ENCODE data around the gene ZNF737.
"Not testable (repeated sequence)": the region's sequence is repeated elsewhere in the genome, so short reads cannot be mapped to it uniquely, and the experiment has no call there.

ZNF737 gene

DNA sequence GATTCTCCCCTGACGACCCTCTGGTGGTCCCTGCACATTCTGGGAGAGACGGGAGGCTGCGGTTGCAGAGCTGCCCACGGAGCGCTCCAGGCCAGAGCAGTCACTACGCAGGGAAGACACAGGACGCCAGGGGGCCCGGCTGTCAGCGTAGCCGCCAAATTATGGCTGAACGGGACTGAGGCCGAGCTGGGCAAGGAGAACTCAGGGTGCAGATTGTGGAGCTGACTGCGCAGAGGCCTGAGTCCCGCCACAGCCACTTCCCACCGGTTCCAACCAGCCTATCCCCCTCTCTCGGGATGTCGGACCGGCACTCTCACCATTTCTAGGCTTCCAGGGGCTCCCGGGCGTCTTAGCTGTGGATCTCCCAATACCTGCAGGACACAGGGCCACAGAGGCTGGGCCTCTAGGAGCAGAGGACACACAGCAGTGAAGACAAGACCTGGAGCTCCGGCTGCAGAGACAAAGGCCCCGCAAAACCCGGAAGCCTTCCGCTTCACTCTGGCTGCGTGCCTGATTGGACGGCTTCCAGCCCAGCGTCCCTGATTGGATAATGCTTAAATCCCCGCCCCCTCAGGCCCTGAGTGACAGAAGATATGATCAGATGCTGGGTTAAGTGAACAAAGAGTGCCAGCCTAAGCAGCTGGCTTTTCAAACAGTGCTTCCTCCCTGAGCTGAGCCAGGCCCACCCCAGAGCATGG, at the start of gene ZNF737:
Gene ZNF737, minus strand, starts transcription at position 461 of the 698 bp plus-strand sequence. Its CDS starts 141 bp downstream, at position 320.
- peak; percentile 97 for DNase-seq

DNA sequence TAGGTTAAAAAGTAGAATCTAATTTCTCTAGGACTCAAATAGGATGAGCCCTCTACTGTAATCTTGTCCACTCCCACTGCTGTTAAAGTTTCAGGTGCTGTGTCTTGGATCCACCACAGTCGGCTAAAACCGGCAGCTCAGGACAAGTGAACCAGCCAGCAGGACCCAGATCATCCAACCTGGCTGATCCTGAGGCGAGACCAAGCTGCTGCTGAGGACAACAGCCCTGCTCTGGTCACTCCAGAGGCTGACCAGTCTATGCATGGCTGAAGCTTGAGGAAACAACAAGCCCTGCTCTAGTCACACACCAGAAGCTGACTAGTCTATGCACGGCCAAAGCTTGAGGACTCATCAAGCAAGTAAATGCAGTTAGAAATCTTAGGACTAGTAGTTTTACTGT, 49.4 kb upstream of the ZNF737 start:
- DNase-seq, result not testable (repeated sequence)

DNA sequence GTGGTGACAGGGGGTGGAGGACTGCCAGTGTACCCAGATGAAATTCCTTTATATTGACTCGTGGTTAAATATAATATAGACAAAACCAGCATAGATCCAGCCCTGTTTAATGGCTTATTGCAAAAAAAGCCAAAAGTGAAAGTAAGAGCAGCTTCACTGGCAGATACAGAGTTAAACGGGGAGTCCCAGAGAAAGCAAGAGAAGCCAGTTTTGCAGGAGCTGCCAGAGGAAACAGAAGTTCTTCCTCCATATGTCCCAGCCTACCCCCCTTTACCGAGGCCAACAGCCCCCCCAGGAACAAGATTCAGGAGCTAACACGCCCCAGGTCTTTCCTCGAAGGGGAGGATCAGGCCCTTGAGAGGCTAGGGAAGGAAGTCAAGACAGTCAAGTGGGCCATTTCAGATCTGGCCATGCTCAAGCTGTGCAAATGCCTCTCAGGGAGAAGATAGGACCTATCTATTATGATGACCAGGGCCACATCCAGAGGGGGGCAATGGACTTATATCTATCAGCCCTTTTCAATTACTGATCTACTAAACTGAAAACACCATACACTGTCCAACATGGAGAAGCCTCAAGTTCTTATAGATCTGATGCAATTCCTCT, 47.2 kb upstream of the ZNF737 start:
- DNase-seq, result peak; percentile 4

DNA sequence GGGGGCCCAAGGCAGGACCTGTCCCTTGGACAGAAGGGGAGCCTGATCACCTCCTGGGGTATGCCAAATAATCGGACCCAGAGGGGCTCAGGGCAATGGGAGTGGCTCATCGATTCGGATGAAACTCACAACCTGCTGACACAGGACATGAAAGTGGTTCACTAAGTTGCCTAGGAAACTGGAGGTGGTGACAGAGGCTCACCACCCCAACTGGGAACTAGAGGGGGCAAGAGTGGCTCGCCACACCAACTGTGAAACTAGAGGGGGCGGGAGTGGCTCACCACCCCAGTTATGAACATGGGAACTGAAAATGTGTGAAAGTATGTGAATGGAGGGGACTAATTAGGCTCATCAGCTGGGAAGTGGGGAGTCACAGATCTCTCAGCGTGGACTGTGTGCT, 46.3 kb upstream of the ZNF737 start:
- peak; percentile 3 for DNase-seq

DNA sequence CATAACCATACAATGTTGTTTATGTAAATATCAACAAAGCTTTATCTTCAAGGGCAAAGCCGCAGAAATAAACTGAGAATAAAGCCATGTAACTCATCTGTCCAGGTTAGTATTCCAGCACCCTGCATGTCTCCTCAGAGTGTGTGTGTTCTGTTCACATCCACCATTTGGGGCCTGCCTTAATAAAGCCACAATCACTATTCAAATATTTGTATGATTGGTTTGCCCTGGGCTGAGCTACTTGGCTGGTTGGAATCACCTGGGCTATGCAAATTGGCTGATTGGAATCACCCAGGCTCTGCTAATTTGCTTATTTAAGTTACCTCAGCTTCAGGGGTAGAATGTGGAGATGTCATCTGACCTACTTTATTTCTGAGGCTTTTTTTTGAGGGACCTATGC, 42.4 kb upstream of the ZNF737 start:
- no peak for DNase-seq

DNA sequence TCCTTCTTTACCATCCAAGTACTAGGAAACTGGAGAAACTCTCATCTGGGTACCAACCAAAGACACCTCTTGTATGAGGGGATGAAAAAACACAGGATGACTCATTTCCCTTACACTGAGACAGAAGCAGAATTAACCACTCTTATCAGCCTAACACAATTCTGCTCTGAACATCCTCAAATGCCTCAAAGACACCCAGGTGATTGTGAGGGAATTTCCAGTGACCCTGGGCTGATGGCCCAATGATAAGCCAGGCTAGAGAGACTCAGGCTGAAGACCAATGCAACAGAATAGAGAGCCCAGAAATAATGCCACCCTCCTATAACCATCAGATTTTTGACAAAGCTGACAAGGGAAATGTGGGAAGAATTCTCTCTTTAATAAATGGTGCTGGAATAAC, 7.0 kb downstream of the ZNF737 start:
- DNase-seq, result no peak

DNA sequence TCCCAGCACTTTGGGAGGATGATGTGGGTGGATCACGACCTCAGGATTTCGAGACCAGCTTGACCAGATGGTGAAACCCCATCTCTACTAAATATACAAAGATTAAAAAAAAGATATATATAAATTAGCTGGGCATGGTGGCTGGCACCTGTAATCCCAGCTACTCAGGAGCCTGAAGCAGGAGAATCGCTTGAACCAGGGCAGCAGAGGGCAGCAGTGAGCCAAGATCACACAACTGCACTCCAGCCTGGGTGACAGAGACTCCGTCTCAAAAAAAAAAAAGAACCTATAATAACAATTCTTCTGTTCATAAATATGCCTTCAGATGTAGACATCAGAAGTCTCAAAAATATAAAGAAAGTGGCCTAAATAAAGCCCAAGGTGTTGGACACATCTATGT, 7.6 kb downstream of the ZNF737 start:
- DNase-seq, result no peak

DNA sequence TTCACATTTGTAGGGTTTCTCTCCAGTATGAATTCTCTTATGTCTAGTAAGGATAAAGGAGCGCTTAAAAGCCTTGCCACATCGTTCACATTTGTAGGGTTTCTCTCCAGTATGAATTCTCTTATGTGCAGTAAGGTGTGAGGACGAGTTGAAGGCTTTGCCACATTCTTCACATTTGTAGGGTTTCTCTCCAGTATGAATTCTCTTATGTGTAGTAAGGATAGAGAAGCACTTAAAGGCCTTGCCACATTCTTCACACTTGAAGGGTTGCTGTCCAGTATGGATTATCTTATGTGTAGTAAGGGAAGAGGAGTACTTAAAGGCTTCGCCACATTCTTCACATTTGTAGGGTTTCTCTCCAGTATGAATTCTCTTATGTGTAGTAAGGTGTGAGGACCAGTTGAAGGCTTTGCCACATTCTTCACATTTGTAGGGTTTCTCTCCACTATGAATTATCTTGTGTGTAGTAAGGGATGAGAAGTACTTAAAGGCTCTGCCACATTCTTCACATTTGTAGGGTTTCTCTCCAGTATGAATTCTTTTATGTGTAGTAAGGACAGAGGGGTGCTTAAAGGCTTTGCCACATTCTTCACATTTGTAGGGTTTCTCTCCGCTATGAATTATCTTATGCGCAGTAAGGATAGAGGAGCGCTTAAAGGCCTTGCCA, 20.8 kb downstream of the ZNF737 start:
- DNase-seq, result not testable (repeated sequence)

DNA sequence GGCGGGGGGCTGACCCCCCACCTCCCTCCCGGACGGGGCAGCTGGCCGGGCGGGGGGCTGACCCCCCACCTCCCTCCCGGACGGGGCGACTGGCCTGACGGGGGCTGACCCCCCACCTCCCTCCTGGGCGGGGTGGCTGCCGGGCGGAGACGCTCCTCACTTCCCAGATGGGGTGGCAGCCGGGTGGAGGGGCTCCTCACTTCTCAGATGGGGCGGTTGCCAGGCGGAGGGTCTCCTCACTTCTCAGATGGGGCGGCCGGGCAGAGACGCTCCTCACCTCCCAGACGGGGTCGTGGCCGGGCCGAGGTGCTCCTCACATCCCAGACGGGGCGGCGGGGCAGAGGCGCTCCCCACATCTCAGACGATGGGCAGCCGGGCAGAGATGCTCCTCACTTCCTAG, 35.3 kb downstream of the ZNF737 start:
- not testable (repeated sequence) for DNase-seq

DNA sequence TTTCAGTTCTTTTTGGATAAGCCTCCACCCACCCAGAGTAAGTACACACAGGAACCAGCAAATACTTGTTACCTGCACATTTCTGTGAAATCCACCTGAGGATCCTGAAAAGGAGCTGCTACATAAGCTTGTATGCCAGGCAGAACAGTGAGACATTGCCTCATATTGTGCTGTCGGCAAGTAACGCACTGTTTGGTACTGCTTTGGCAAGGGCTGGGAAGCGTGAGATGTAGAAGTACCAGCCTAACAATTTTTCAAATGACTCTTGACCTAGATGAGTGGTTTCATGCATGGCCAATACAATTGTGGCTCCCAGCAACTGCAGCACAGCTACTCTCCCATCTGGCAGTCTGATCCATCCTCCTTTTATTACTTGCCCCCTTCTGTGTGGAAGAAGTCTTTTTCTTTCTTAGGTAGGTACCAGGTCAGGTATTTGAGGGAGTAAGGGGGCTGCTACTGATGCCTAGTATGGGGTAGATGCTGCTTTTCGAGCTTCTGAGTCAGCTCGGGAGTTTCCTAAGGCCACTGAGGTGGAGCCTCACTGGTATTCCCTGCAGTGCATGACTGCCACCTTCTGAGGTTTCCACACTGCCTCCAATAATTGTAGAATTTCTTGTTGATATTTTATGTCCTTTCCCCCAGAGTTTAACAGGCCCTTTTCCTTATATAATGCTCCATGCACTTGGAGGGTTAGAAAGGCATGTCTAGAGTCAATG, 52.2 kb downstream of the ZNF737 start:
- no peak for DNase-seq

DNA sequence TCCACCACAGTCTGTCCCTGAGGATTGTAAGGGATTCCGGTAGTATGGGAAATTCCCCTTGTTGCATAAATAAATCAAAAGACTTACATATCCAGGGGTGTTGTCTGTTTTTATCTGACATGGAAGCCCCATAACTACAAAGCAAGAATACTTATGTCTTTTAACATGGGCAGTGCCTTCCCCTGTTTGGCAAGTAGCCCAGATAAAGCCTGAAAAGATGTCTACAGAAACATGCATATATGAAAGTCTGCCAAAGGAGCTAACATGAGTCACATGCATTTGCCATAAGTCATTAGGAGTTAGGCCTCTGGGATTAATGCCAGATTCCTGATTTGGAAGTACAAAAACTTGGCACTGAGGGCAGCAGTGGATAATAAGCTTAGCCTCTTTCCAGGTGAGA, 62.1 kb downstream of the ZNF737 start:
- DNase-seq, result no peak
